Measurements from ENCODE around the gene TBXA2R.

The TBXA2R gene

DNA sequence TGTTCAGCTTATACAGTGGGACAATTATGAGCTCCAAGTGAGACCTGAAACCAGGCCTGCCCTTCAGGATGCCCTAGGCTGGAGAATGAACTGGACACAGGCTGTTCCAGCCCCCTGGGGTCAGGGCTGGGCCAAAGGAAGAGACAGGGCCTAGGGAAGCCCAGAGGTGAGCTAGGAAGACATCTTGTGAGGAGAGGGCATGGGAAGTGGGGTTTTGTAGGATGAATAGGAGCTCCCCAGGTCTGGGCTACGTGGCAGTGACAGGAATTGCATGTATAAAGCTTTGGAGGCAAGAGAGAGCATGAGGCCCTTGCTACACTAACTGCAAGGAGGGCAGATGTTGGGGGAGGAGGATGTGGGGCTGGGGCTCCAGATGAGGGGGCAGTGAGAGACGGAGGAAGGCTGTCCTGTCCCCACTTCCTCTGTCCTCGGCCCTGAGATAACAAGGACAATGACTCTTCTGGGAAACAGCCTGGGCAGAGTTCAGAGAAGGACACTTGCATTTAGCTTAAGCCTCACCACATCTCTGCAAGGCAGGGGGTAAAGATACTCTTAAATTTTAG, 1.5 kb upstream of the TBXA2R start:
- H3K79me2 ChIP-seq, result no peaks in the 10 kb centered on the region
- H3K9ac ChIP-seq, result no peak overlapping the region
- peak overlapping the region; percentile 88 for H3K4me2 ChIP-seq (ENCODE audit: low read length)
- H3K36me3 ChIP-seq (ENCODE audit: control insufficient read depth, insufficient read depth, low read length), result no peaks in the 10 kb centered on the region
- no peaks in the 10 kb centered on the region for H3K9me3 ChIP-seq (ENCODE audit: control insufficient read depth, low read length)
- H3K27me3 ChIP-seq (ENCODE audit: control insufficient read depth, insufficient read depth, low read length), result no peaks in the 10 kb centered on the region
- H3K4me3 ChIP-seq (ENCODE audit: low read depth, low read length), result peak overlapping the region; percentile 68
- peaks cover 5% of the 10 kb centered on the region for H3K4me1 ChIP-seq
- no peak overlapping the region for H2AFZ ChIP-seq
- TF ChIP-seq, protein P1, sequence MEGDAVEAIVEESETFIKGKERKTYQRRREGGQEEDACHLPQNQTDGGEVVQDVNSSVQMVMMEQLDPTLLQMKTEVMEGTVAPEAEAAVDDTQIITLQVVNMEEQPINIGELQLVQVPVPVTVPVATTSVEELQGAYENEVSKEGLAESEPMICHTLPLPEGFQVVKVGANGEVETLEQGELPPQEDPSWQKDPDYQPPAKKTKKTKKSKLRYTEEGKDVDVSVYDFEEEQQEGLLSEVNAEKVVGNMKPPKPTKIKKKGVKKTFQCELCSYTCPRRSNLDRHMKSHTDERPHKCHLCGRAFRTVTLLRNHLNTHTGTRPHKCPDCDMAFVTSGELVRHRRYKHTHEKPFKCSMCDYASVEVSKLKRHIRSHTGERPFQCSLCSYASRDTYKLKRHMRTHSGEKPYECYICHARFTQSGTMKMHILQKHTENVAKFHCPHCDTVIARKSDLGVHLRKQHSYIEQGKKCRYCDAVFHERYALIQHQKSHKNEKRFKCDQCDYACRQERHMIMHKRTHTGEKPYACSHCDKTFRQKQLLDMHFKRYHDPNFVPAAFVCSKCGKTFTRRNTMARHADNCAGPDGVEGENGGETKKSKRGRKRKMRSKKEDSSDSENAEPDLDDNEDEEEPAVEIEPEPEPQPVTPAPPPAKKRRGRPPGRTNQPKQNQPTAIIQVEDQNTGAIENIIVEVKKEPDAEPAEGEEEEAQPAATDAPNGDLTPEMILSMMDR (IDR thresholded peaks at IDR 0.05), result no peak
- H3K27ac ChIP-seq, result peak overlapping the region; percentile 75

DNA sequence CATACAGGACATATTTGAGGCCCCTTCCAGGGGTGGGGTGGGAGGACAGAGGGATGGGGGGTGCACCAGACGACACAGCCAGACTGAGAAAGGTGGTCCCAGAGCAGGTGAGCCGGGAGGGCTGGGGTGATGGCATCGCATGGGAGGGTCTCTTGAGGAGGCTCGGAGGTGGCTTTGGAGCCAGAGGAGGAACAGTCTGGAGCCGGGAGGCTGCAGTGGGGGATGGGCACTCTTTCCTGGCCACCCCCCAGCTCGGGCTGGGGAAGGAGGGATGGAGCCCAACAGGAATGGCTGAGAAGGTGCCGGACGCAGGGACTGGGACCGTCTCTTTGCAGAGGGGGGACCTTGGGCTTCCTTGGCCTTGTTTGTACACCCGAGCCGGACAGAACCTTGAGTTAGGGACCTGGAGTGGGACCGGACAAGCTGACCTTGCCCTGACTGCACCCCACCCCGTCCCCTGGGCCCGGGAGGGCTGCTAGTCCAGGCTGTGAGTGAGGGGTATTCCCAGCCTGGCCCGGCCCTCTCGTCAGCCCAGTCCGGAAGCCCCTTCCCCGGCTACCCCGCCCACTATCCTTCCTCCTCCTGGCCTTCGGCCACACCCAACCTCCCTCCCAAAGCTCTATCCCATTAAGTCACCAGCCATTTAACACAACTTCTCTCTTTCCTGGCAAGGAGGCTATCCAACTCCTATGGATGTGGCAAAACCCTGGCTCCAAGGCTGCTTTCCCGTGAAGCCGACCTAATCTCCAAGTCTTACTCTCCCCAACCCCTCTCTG, 816 bp upstream of the TBXA2R start:
- H3K4me3 ChIP-seq (ENCODE audit: low read depth, low read length), result peak overlapping the region; percentile 68
- peak overlapping the region; percentile 88 for H3K4me2 ChIP-seq (ENCODE audit: low read length)
- peak overlapping the region; percentile 82 for H2AFZ ChIP-seq
- peak overlapping the region; percentile 38 for H3K9ac ChIP-seq
- no peaks in the 10 kb centered on the region for H3K9me3 ChIP-seq (ENCODE audit: control insufficient read depth, low read length)
- no peaks in the 10 kb centered on the region for H3K79me2 ChIP-seq
- no peaks in the 10 kb centered on the region for H3K36me3 ChIP-seq (ENCODE audit: control insufficient read depth, insufficient read depth, low read length)
- TF ChIP-seq, protein P1 (IDR thresholded peaks at IDR 0.05), result no peak
- no peaks in the 10 kb centered on the region for H3K27me3 ChIP-seq (ENCODE audit: control insufficient read depth, insufficient read depth, low read length)
- H3K4me1 ChIP-seq, result peaks cover 5% of the 10 kb centered on the region
- peak overlapping the region; percentile 75 for H3K27ac ChIP-seq

DNA sequence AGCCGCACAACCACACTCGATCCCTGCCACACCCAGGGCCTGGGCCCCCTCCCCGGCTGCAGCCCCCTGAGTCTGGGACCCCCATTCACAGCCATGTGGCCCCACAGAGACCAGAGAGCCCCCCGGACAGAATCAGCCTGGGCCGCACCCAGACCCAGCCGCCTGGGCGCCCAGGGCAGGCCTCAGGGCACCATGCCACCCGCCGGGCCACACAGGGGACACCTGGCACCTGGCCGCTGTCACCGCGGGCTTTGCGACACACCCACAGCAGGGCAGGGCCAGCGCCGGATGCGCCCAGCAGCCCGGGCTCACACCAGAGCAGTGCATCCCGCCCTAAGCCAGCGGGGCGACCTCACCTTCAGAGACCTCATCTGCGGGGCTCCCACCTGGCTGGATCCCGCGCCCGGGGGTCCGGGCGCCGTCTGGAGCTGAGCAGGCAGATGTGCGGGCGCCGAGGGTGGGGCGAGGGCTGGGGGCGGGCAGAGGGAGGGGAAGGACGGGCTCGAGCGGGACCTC, 443 bp downstream of the TBXA2R start:
- Histone ChIP-seq H3K27ac (no peak overlapping the region), H3K4me1 (peaks cover 5% of the 10 kb centered on the region), H3K4me2 (ENCODE audit: low read length) (peak overlapping the region; percentile 88), H3K27me3 (ENCODE audit: control insufficient read depth, insufficient read depth, low read length) (no peaks in the 10 kb centered on the region), H3K79me2 (no peaks in the 10 kb centered on the region), H2AFZ (peak overlapping the region; percentile 82), H3K4me3 (ENCODE audit: low read depth, low read length) (peak overlapping the region; percentile 68), H3K36me3 (ENCODE audit: control insufficient read depth, insufficient read depth, low read length) (no peaks in the 10 kb centered on the region), H3K9me3 (ENCODE audit: control insufficient read depth, low read length) (no peaks in the 10 kb centered on the region), H3K9ac (no peak overlapping the region)
- TF ChIP-seq, protein P1 (IDR thresholded peaks at IDR 0.05), result no peak

DNA sequence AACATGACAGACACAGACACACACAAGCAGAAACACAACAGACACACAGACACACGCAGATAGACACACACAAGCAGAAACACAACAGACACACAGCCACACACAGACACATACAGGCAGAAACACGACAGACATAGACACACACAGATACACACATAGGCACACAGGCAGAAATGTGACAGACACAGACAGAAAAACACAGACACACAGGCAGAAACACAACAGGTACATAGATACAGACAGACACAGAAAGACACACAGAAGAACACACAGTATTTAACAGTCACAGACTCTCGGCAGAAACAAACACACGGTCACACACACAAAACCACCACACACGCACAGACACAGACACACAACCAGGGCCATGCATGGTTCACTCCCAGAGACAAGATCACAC, 905 bp downstream of the TBXA2R start:
- no peak overlapping the region for H3K9ac ChIP-seq
- peaks cover 5% of the 10 kb centered on the region for H3K4me1 ChIP-seq
- TF ChIP-seq, protein P1 (IDR thresholded peaks at IDR 0.05), result no peak
- no peaks in the 10 kb centered on the region for H3K27me3 ChIP-seq (ENCODE audit: control insufficient read depth, insufficient read depth, low read length)
- H3K9me3 ChIP-seq (ENCODE audit: control insufficient read depth, low read length), result no peaks in the 10 kb centered on the region
- H2AFZ ChIP-seq, result peak overlapping the region; percentile 82
- no peaks in the 10 kb centered on the region for H3K36me3 ChIP-seq (ENCODE audit: control insufficient read depth, insufficient read depth, low read length)
- H3K4me3 ChIP-seq (ENCODE audit: low read depth, low read length), result peak overlapping the region; percentile 68
- H3K4me2 ChIP-seq (ENCODE audit: low read length), result peak overlapping the region; percentile 88
- no peaks in the 10 kb centered on the region for H3K79me2 ChIP-seq
- H3K27ac ChIP-seq, result no peak overlapping the region

All from parathyroid adenoma (tissue), 2 donors.